HL-60 (cell line): ENCODE data around the gene TIMM29.

ENCODE experiments used
- DNase-seq, 2 experiments: peaks; one replicate each; pipeline ENCODE4 v3.0.0-alpha.2; 2010 to 2020; ENCODE audit warnings: low read depth in 1 of 2, low spot score in 1 of 2
- H3K27ac ChIP-seq: fragments of 250-450 bp; sonication (Bioruptor Pico); replicated peaks from 2 replicates; pipeline ENCODE4 v1.5.1; 2020; ENCODE audit warnings: mild to moderate bottlenecking, moderate library complexity
- H3K27me3 ChIP-seq: fragments of 250-450 bp; sonication (Bioruptor Pico); 2 replicates; pipeline ENCODE4 v1.5.1; 2021; ENCODE audit warnings: mild to moderate bottlenecking, moderate library complexity; ENCODE audit not compliant: insufficient read depth, poor library complexity, severe bottlenecking
- H3K4me3 ChIP-seq: replicated peaks from 2 replicates; pipeline ENCODE4 v1.5.1; 2011; ENCODE audit warnings: mild to moderate bottlenecking, control low read depth, low read length; ENCODE audit not compliant: insufficient read depth
- CTCF ChIP-seq: IDR thresholded peaks from one replicate; pipeline ENCODE4 v1.5.1; 2011; ENCODE audit warnings: low read length, control low read depth, inconsistent platforms; ENCODE audit not compliant: insufficient read depth
- GABPA ChIP-seq: IDR thresholded peaks from 2 replicates; pipeline ENCODE4 v1.6.1; 2012; ENCODE audit warnings: low read depth
- POLR2AphosphoS5 ChIP-seq: IDR thresholded peaks from 2 replicates; pipeline ENCODE4 v1.6.1; 2012; ENCODE audit warnings: low read depth
- REST ChIP-seq: IDR thresholded peaks from 2 replicates; pipeline ENCODE4 v1.6.1; 2012; ENCODE audit warnings: low read depth; ENCODE audit not compliant: insufficient replicate concordance
- SPI1 ChIP-seq: IDR thresholded peaks from 2 replicates; pipeline ENCODE4 v1.6.1; 2012; ENCODE audit warnings: low read depth, mild to moderate bottlenecking, borderline replicate concordance

The TIMM29 gene

GRCh38 chr19:10913716-10914340, 14.8 kb upstream of the TIMM29 start:
- H3K4me3 ChIP-seq: no peak overlapping the region
- no peaks in the 10 kb centered on the region for H3K27me3 ChIP-seq
- H3K27ac ChIP-seq: no peak overlapping the region
- DNase-seq: no peak
- TF ChIP-seq POLR2AphosphoS5: no peak
- no peak for TF ChIP-seq CTCF
- no peak for TF ChIP-seq REST
- no peak for TF ChIP-seq SPI1
- no peak for TF ChIP-seq GABPA

- H3K27ac ChIP-seq: no peak overlapping the region
- TF ChIP-seq REST (no peak), POLR2AphosphoS5 (no peak), CTCF (no peak), GABPA (no peak), SPI1 (no peak)
- H3K27me3 ChIP-seq: no peaks in the 10 kb centered on the region
- DNase-seq: no peak
- no peak overlapping the region for H3K4me3 ChIP-seq
Observed at GRCh38 chr19:10915130-10916091, 13.2 kb upstream of the TIMM29 start.

GRCh38 chr19:10916602-10917001, 12.0 kb upstream of the TIMM29 start:
- TF ChIP-seq POLR2AphosphoS5 (no peak), CTCF (no peak), REST (no peak), SPI1 (no peak), GABPA (no peak)
- no peak overlapping the region for H3K4me3 ChIP-seq
- no peak overlapping the region for H3K27ac ChIP-seq
- H3K27me3 ChIP-seq: no peaks in the 10 kb centered on the region
- DNase-seq: no peak
